ENCODE data around the gene ANKRD40. TPM values are rescaled to one million over a fixed set of nuclear protein-coding genes. Genes with fewer than 3 reads are reported as not detected.

Gene ANKRD40
- total and polyA plus RNA-seq, 9 of the 15 experiments (the other 6 are each of a cell fraction or from before 2014, with no cell fraction given): 9.0 to 28.9 (median 27.7) TPM

DNA sequence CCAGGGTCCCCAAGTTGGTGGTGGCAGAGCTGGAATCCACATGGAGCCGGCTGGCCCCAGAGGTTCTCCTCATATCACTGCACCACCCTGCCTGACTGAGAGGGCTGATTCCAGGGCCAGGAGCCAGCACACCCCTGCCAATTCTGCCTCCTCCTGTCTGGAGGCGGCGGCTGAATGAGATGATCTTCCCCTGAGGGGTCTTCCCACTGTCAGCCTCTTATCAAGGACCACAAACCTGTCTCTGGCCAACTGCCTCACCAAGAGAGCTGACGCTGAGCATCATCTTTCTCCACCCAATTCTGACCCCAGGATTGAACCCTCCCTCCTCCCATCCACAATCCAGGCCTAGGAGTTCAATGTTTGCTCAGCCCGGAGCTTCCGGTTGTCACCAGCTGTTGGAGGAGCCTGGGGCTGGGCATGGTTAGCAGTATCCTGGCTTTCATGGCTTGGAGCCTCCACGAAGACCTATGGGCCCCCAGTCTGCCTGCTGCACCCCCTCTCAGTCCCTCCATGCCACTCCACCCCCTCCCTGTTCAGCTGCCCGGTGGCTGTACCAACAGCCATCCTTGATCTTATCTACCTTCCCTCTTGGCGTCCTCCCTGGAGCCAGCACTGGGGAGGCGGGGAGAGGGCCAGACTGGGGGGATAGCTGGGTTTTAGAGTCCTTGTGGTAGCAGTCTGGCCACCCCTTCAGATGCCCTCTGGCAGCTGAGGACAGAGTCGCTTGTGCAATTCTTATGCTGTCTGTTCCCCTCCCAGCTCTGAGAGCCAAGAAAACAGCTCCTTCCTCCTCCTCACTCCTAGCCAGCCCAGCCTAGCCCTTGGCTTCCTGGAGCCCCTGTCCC lies 47.5 kb downstream of the ANKRD40 start (continued):
- TF ChIP-seq, protein P1, sequence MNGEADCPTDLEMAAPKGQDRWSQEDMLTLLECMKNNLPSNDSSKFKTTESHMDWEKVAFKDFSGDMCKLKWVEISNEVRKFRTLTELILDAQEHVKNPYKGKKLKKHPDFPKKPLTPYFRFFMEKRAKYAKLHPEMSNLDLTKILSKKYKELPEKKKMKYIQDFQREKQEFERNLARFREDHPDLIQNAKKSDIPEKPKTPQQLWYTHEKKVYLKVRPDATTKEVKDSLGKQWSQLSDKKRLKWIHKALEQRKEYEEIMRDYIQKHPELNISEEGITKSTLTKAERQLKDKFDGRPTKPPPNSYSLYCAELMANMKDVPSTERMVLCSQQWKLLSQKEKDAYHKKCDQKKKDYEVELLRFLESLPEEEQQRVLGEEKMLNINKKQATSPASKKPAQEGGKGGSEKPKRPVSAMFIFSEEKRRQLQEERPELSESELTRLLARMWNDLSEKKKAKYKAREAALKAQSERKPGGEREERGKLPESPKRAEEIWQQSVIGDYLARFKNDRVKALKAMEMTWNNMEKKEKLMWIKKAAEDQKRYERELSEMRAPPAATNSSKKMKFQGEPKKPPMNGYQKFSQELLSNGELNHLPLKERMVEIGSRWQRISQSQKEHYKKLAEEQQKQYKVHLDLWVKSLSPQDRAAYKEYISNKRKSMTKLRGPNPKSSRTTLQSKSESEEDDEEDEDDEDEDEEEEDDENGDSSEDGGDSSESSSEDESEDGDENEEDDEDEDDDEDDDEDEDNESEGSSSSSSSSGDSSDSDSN (IDR thresholded peaks at IDR 0.05; ENCODE audit: borderline replicate concordance in 1 of 2, low read depth in 2 of 2, low read length in 2 of 2): no peak
- TF ChIP-seq ZNF274 (IDR thresholded peaks at IDR 0.05; ENCODE audit: borderline replicate concordance, low read depth, low read length) (no peak), ZKSCAN8 (CRISPR knock-in tag; IDR thresholded peaks at IDR 0.05) (no peak), SMAD4 (CRISPR knock-in tag; conservative IDR thresholded peaks at IDR 0.05) (0 out of 2 replicates have a peak, but pooled peaks have one; percentile 36), CHD4 (IDR thresholded peaks at IDR 0.05; ENCODE audit: insufficient read depth, insufficient replicate concordance, low read depth, low read length, poor library complexity, severe bottlenecking) (no peak), CTBP1 (IDR thresholded peaks at IDR 0.05; ENCODE audit: borderline replicate concordance) (0 out of 2 replicates have a peak, but pooled peaks have one; percentile 6), ZNF311 (CRISPR knock-in tag; IDR thresholded peaks at IDR 0.05) (no peak), ZFX (CRISPR knock-in tag; IDR thresholded peaks at IDR 0.05) (0 out of 2 replicates have a peak, but pooled peaks have one; percentile 2), ZNF766 (CRISPR knock-in tag; conservative IDR thresholded peaks at IDR 0.05) (0 out of 2 replicates have a peak, but pooled peaks have one; percentile 22), MED1 (CRISPR knock-in tag; IDR thresholded peaks at IDR 0.05; ENCODE audit: borderline replicate concordance) (no peak)
- TF ChIP-seq, protein P2, sequence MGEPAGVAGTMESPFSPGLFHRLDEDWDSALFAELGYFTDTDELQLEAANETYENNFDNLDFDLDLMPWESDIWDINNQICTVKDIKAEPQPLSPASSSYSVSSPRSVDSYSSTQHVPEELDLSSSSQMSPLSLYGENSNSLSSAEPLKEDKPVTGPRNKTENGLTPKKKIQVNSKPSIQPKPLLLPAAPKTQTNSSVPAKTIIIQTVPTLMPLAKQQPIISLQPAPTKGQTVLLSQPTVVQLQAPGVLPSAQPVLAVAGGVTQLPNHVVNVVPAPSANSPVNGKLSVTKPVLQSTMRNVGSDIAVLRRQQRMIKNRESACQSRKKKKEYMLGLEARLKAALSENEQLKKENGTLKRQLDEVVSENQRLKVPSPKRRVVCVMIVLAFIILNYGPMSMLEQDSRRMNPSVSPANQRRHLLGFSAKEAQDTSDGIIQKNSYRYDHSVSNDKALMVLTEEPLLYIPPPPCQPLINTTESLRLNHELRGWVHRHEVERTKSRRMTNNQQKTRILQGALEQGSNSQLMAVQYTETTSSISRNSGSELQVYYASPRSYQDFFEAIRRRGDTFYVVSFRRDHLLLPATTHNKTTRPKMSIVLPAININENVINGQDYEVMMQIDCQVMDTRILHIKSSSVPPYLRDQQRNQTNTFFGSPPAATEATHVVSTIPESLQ (CRISPR knock-in tag; IDR thresholded peaks at IDR 0.05): no peak
